Measurements from ENCODE around the gene PHF21A. TPM values are rescaled to one million over a fixed set of nuclear protein-coding genes. Genes with fewer than 3 reads are reported as not detected.

The PHF21A gene
- total RNA-seq, 1 donor from 2014 or later = 49.6 TPM

GRCh38 chr11:45910623-45911022 is 210.6 kb downstream of the PHF21A start:
- DNase-seq (ENCODE audit: low spot score) = no peak
- peaks cover 7% of the 10 kb centered on the region for H4K20me1 ChIP-seq (ENCODE audit: low read depth)
- no peak overlapping the region for H2AFZ ChIP-seq (replicated peaks)
- peaks cover 2% of the 10 kb centered on the region for H3K79me2 ChIP-seq (ENCODE audit: low read depth)
- peaks cover 4% of the 10 kb centered on the region for H3F3A ChIP-seq (ENCODE audit: low read depth)
- H3K36me3 ChIP-seq = no peaks in the 10 kb centered on the region
- no peak overlapping the region for H3K4me3 Mint-ChIP-seq
- H3K9me3 ChIP-seq (ENCODE audit: low read depth) = no peaks in the 10 kb centered on the region
- no peaks in the 10 kb centered on the region for H3K9me3 Mint-ChIP-seq
- H3K27me3 Mint-ChIP-seq (ENCODE audit: insufficient read depth, low read depth) = peaks cover 11% of the 10 kb centered on the region
- H3K36me3 Mint-ChIP-seq = peaks cover 6% of the 10 kb centered on the region
- H3K4me3 ChIP-seq = no peak overlapping the region
- H3K4me1 Mint-ChIP-seq = peaks cover 3% of the 10 kb centered on the region
- H3K27ac ChIP-seq = no peak overlapping the region
- no peak overlapping the region for H3K27ac Mint-ChIP-seq
- H3K27me3 ChIP-seq = no peaks in the 10 kb centered on the region
- TF ChIP-seq, protein P1, sequence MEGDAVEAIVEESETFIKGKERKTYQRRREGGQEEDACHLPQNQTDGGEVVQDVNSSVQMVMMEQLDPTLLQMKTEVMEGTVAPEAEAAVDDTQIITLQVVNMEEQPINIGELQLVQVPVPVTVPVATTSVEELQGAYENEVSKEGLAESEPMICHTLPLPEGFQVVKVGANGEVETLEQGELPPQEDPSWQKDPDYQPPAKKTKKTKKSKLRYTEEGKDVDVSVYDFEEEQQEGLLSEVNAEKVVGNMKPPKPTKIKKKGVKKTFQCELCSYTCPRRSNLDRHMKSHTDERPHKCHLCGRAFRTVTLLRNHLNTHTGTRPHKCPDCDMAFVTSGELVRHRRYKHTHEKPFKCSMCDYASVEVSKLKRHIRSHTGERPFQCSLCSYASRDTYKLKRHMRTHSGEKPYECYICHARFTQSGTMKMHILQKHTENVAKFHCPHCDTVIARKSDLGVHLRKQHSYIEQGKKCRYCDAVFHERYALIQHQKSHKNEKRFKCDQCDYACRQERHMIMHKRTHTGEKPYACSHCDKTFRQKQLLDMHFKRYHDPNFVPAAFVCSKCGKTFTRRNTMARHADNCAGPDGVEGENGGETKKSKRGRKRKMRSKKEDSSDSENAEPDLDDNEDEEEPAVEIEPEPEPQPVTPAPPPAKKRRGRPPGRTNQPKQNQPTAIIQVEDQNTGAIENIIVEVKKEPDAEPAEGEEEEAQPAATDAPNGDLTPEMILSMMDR (IDR thresholded peaks at IDR 0.05) = no peak
- TF ChIP-seq EZH2 (IDR thresholded peaks at IDR 0.05) (no peak), EZH2phosphoT487 (IDR thresholded peaks at IDR 0.05) (no peak)
- no peak overlapping the region for H3K4me2 ChIP-seq
- no peaks in the 10 kb centered on the region for H3K4me1 ChIP-seq
- no peak overlapping the region for H3K9ac ChIP-seq

DNA sequence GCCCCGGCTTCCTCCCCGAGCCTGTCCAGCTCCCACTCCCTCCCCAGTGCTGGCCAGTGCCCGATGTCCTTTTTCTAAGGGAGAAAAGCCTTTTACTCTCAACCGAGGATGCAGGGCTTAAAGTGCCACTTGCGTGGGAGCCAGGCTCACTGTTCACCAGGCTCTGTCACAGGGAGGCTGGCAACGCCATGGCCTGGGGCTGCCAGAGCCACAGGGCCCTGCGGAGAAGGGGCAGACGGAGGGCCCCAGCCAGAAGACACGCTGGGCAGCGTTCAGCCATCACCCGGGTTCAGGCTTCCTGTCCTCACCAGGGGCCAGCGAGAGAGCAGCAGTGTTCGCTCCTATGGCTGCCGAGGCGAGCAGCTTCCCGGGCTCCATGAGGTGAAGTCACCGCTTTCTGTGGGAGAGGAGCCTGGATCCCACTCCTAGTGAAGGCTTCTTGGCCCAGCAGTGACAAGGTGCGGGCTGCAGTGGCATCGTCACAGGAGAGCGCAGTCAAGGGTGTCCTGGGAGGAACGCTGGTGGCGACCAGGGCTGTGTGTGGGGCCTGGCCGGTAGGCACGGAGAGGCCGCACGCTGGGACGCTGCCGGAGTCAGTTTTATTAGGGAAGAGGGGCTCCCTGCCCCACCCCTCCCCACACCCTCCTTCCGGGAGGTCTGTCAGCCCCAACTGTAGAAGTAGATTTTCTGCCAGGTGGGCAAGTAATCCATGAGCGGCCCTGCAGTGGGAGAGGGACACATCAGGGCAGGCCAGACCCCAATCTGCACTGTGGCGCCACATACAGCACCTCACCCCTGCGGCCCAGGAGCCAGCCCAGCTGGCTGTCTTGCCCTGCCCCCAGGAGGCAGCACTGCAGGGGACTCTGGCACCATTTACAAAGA is 211.4 kb downstream of the PHF21A start:
- Histone ChIP-seq H3K4me2 (no peak overlapping the region), H3K27me3 (no peaks in the 10 kb centered on the region), H4K20me1 (ENCODE audit: low read depth) (peaks cover 7% of the 10 kb centered on the region), H3F3A (ENCODE audit: low read depth) (peaks cover 4% of the 10 kb centered on the region), H3K4me1 (no peaks in the 10 kb centered on the region), H3K27ac (no peak overlapping the region), H2AFZ (replicated peaks) (no peak overlapping the region), H3K79me2 (ENCODE audit: low read depth) (no peaks in the 10 kb centered on the region), H3K4me3 (no peak overlapping the region), H3K9me3 (ENCODE audit: low read depth) (no peaks in the 10 kb centered on the region), H3K36me3 (no peaks in the 10 kb centered on the region), H3K9ac (no peak overlapping the region)
- H3K4me1 Mint-ChIP-seq = peaks cover 3% of the 10 kb centered on the region
- no peaks in the 10 kb centered on the region for H3K9me3 Mint-ChIP-seq
- H3K27me3 Mint-ChIP-seq (ENCODE audit: insufficient read depth, low read depth) = peaks cover 11% of the 10 kb centered on the region
- peaks cover 6% of the 10 kb centered on the region for H3K36me3 Mint-ChIP-seq
- DNase-seq (ENCODE audit: low spot score) = no peak
- TF ChIP-seq, protein P1 (IDR thresholded peaks at IDR 0.05) = no peak
- no peak for TF ChIP-seq EZH2phosphoT487 (IDR thresholded peaks at IDR 0.05)
- no peak for TF ChIP-seq EZH2 (IDR thresholded peaks at IDR 0.05)
- no peak overlapping the region for H3K4me3 Mint-ChIP-seq
- no peak overlapping the region for H3K27ac Mint-ChIP-seq

- H3K27me3 ChIP-seq = no peaks in the 10 kb centered on the region
- H3K9ac ChIP-seq = no peak overlapping the region
- Mint-ChIP-seq H3K27ac (no peak overlapping the region), H3K9me3 (no peaks in the 10 kb centered on the region), H3K4me1 (peaks cover 3% of the 10 kb centered on the region), H3K4me3 (no peak overlapping the region), H3K27me3 (ENCODE audit: insufficient read depth, low read depth) (peaks cover 13% of the 10 kb centered on the region), H3K36me3 (peaks cover 8% of the 10 kb centered on the region)
- no peaks in the 10 kb centered on the region for H3K36me3 ChIP-seq
- DNase-seq (ENCODE audit: low spot score) = no peak
- H3F3A ChIP-seq (ENCODE audit: low read depth) = peaks cover 4% of the 10 kb centered on the region
- no peak overlapping the region for H3K4me3 ChIP-seq
- H2AFZ ChIP-seq (replicated peaks) = no peak overlapping the region
- peaks cover 7% of the 10 kb centered on the region for H4K20me1 ChIP-seq (ENCODE audit: low read depth)
- no peaks in the 10 kb centered on the region for H3K4me1 ChIP-seq
- H3K9me3 ChIP-seq (ENCODE audit: low read depth) = no peaks in the 10 kb centered on the region
- TF ChIP-seq, protein P1 (IDR thresholded peaks at IDR 0.05) = no peak
- TF ChIP-seq EZH2 (IDR thresholded peaks at IDR 0.05) = no peak
- no peak for TF ChIP-seq EZH2phosphoT487 (IDR thresholded peaks at IDR 0.05)
- no peak overlapping the region for H3K27ac ChIP-seq
- no peak overlapping the region for H3K4me2 ChIP-seq
- no peaks in the 10 kb centered on the region for H3K79me2 ChIP-seq (ENCODE audit: low read depth)
Measured at GRCh38 chr11:45907911-45908370, 213.3 kb downstream of the PHF21A start.

All from neural progenitor cell (in vitro differentiated cells).